ACC112 (cell line): ENCODE results near the gene KCNK13.

Source experiments
- H2AFZ ChIP-seq: fragments of 200-600 bp; sonication (generic); one replicate; pipeline ENCODE4 v1.6.0; 2017; ENCODE audit warnings: antibody characterized with exemption, low read length; ENCODE audit not compliant: unreplicated experiment
- H3K27ac ChIP-seq: fragments of 200-600 bp; sonication (generic); 2 replicates; pipeline ENCODE4 v1.5.1; 2014; ENCODE audit warnings: low read depth, mild to moderate bottlenecking, antibody characterized with exemption, low read length, moderate library complexity
- H3K27me3 ChIP-seq: fragments of 200-600 bp; sonication (generic); 2 replicates; pipeline ENCODE4 v1.6.1; 2014; ENCODE audit warnings: mild to moderate bottlenecking, antibody characterized with exemption, low read length, moderate library complexity, mixed read lengths; ENCODE audit not compliant: insufficient read depth
- H3K36me3 ChIP-seq: fragments of 200-600 bp; sonication (generic); 2 replicates; pipeline ENCODE4 v1.6.1; 2016; ENCODE audit warnings: mild to moderate bottlenecking, antibody characterized with exemption, low read length, moderate library complexity, mixed read lengths; ENCODE audit not compliant: insufficient read depth
- H3K4me1 ChIP-seq: fragments of 200-600 bp; sonication (generic); one replicate; pipeline ENCODE4 v1.6.1; 2016; ENCODE audit warnings: low read length, mixed read lengths; ENCODE audit not compliant: insufficient read depth, unreplicated experiment, control insufficient read depth
- H3K4me3 ChIP-seq: fragments of 200-600 bp; sonication (generic); 2 replicates; pipeline ENCODE4 v1.5.1; 2014; ENCODE audit warnings: mild to moderate bottlenecking, low read depth, low read length
- H3K79me2 ChIP-seq: fragments of 200-600 bp; sonication (generic); one replicate; pipeline ENCODE4 v1.6.0; 2016; ENCODE audit warnings: low read length; ENCODE audit not compliant: control insufficient read depth, unreplicated experiment, insufficient read depth

KCNK13 gene

DNA sequence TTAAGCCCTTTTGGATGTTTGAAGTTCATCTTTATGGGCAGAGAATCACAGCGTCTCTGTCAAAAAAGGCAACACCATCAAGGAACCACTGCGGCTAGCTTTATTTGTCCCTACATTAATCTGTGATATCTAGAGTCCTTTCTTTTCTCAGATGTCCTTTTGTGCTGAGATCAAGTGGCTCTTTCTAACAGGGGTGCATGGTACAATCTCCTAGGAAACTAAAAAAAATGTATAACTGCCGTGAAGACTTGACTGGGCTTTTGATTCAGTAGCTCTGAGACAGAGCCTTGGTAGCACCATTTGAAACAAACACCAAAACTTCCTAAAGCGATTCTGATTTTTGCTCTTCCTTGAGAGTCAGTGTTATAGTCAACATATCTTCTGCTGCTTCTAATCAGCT, 33.3 kb downstream of the KCNK13 start:
- no peaks in the 10 kb centered on the region for H3K79me2 ChIP-seq
- peaks cover 17% of the 10 kb centered on the region for H3K4me1 ChIP-seq
- no peaks in the 10 kb centered on the region for H3K27me3 ChIP-seq
- no peak overlapping the region for H2AFZ ChIP-seq
- no peak overlapping the region for H3K4me3 ChIP-seq
- no peaks in the 10 kb centered on the region for H3K36me3 ChIP-seq
- H3K27ac ChIP-seq: no peak overlapping the region

- Histone ChIP-seq H3K4me1 (peaks cover 8% of the 10 kb centered on the region), H3K36me3 (no peaks in the 10 kb centered on the region), H3K27ac (no peak overlapping the region), H3K79me2 (no peaks in the 10 kb centered on the region), H3K4me3 (no peak overlapping the region), H2AFZ (no peak overlapping the region), H3K27me3 (no peaks in the 10 kb centered on the region)
Observed at GRCh38 chr14:90096566-90096965, 34.8 kb downstream of the KCNK13 start.

- Histone ChIP-seq H3K4me1 (no peaks in the 10 kb centered on the region), H3K79me2 (no peaks in the 10 kb centered on the region), H3K36me3 (no peaks in the 10 kb centered on the region), H3K27ac (no peak overlapping the region), H3K4me3 (no peak overlapping the region), H3K27me3 (peaks cover 13% of the 10 kb centered on the region), H2AFZ (no peak overlapping the region)
Observed at GRCh38 chr14:90103808-90104207, 42.0 kb downstream of the KCNK13 start.

DNA sequence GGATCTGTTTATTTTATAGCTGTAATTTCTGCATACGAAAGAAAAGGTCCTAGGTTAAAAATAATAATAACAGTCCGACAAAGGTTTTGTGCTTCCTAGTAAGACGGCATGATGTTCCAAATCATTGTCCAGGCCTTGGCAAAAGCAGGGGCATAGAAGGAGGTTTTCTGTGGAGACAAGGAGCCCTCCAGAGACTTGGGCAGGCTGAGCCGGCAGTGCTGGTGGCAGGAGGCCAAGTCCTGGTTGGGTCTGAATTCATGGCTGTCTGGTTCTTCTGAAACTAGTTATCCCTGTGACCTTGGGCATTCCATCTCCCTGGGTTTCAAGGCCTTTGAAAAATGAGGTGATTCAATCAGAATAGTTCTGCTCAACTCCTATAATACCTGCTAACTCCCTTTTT, 44.0 kb downstream of the KCNK13 start:
- no peak overlapping the region for H2AFZ ChIP-seq
- H3K27me3 ChIP-seq: peaks cover 16% of the 10 kb centered on the region
- no peak overlapping the region for H3K27ac ChIP-seq
- H3K4me1 ChIP-seq: no peaks in the 10 kb centered on the region
- no peak overlapping the region for H3K4me3 ChIP-seq
- H3K36me3 ChIP-seq: no peaks in the 10 kb centered on the region
- H3K79me2 ChIP-seq: no peaks in the 10 kb centered on the region

GRCh38 chr14:90107789-90108188, 46.0 kb downstream of the KCNK13 start:
- H3K27ac ChIP-seq: no peak overlapping the region
- peaks cover 10% of the 10 kb centered on the region for H3K4me1 ChIP-seq
- no peak overlapping the region for H3K4me3 ChIP-seq
- H3K79me2 ChIP-seq: no peaks in the 10 kb centered on the region
- H3K36me3 ChIP-seq: no peaks in the 10 kb centered on the region
- H2AFZ ChIP-seq: no peak overlapping the region
- H3K27me3 ChIP-seq: peaks cover 14% of the 10 kb centered on the region

GRCh38 chr14:90109858-90110257, 48.1 kb downstream of the KCNK13 start:
- peaks cover 10% of the 10 kb centered on the region for H3K4me1 ChIP-seq
- no peak overlapping the region for H3K4me3 ChIP-seq

DNA sequence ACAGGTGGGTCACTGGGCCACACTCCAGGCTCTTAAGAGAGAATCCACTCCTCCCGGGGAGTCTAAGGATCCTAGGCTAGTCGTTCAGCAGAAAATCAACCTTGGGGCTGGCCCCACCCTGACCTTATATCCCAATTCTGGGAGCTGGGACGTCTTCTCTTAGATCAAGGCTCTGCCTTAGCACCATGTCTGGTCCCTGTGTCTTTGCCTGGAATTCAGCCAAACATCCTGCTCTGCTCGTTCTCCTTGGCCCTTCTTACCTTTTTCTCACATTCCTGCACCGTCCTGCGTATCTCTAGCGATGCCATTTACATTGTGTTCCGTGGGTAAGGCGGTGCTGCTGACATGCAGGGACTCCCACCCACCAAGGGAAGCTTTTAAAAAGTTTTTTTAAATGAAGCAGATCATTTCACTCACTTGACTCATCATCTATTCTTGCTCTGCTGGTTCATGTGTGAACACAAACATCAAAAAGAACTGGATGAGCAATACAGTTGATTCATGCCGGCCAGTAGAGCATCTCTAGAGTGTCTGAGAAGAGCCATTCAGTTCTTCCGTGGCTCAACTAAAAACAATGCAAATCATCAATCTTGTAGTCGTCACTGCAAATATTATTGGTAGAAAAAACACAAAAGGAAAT, 50.2 kb downstream of the KCNK13 start:
- peaks cover 50% of the 10 kb centered on the region for H3K27me3 ChIP-seq
- no peak overlapping the region for H3K27ac ChIP-seq
- no peak overlapping the region for H3K4me3 ChIP-seq
- H2AFZ ChIP-seq: no peak overlapping the region
- no peaks in the 10 kb centered on the region for H3K36me3 ChIP-seq
- H3K79me2 ChIP-seq: no peaks in the 10 kb centered on the region
- H3K4me1 ChIP-seq: peaks cover 10% of the 10 kb centered on the region

More at GRCh38 chr14:90109858-90110257, 48.1 kb downstream of the KCNK13 start:
- no peak overlapping the region for H3K27ac ChIP-seq
- H2AFZ ChIP-seq: no peak overlapping the region
- H3K27me3 ChIP-seq: peaks cover 28% of the 10 kb centered on the region
- H3K36me3 ChIP-seq: no peaks in the 10 kb centered on the region
- no peaks in the 10 kb centered on the region for H3K79me2 ChIP-seq

DNA sequence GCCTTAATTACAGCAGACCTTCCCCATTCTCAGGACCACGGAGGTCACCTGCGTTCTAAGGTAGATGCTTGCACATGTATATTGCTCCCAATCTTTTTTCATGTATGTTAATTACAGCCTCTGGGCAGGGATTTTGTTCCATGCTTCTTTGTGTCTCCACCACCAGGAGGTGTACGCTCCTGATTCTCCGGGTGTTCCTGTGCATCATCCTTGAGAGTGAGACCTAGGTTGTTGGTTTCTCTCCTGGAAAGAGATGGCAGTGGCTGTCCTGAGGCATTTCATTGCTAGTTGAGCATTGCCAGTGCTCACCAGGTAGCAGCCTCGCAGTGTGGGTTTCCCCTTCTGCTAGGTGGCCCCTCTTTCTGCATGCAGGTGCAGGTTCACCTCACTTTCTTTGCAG, 52.8 kb downstream of the KCNK13 start:
- no peaks in the 10 kb centered on the region for H3K36me3 ChIP-seq
- no peaks in the 10 kb centered on the region for H3K79me2 ChIP-seq
- no peak overlapping the region for H3K4me3 ChIP-seq

DNA sequence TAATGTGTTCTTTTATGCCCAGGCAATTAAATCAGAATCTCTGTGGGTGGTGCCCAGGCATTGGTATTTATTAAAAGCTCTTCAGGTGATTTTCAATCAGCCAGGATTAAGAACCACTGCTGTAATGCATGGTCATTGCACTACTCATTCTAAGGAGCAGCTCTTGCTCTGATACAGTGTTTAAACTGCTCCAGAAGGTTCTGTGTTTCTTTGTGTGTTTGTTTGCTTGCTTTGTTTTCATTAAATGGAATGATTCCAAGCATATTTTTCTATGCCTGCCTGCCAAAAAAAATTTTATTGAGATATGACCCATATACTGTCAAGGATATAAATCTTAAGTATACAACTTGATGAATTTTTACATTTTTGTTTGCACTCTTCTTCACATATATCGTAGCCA, 54.0 kb downstream of the KCNK13 start:
- Histone ChIP-seq H3K27ac (no peak overlapping the region), H3K27me3 (peaks cover 66% of the 10 kb centered on the region), H3K36me3 (no peaks in the 10 kb centered on the region), H2AFZ (no peak overlapping the region), H3K4me1 (peaks cover 10% of the 10 kb centered on the region), H3K79me2 (no peaks in the 10 kb centered on the region), H3K4me3 (no peak overlapping the region)

More for the DNA sequence above, 52.8 kb downstream of the KCNK13 start:
- Histone ChIP-seq H3K27me3 (peaks cover 65% of the 10 kb centered on the region), H3K4me1 (peaks cover 10% of the 10 kb centered on the region), H2AFZ (no peak overlapping the region), H3K27ac (no peak overlapping the region)

GRCh38 chr14:90116444-90116843, 54.6 kb downstream of the KCNK13 start:
- Histone ChIP-seq H3K36me3 (no peaks in the 10 kb centered on the region), H3K27ac (no peak overlapping the region), H2AFZ (no peak overlapping the region), H3K27me3 (peaks cover 60% of the 10 kb centered on the region), H3K79me2 (no peaks in the 10 kb centered on the region), H3K4me1 (peaks cover 10% of the 10 kb centered on the region), H3K4me3 (no peak overlapping the region)

GRCh38 chr14:90118027-90118426, 56.2 kb downstream of the KCNK13 start:
- Histone ChIP-seq H3K4me1 (no peaks in the 10 kb centered on the region), H3K27me3 (peaks cover 63% of the 10 kb centered on the region), H3K36me3 (no peaks in the 10 kb centered on the region), H2AFZ (no peak overlapping the region), H3K4me3 (no peak overlapping the region), H3K27ac (no peak overlapping the region), H3K79me2 (no peaks in the 10 kb centered on the region)
